Tibial nerve (tissue), 4 donors: ENCODE results near the gene DISP2. TPM values are rescaled to one million over a fixed set of nuclear protein-coding genes. Genes with fewer than 3 reads are reported as not detected.

ENCODE experiments used
- DNase-seq, 2 donors: peaks; one replicate each; pipeline ENCODE4 v3.0.0-alpha.2; 2019; ENCODE audit warnings: low spot score in 2 of 2
- H3K27ac ChIP-seq, 4 donors: fragments of 200-600 bp; sonication (generic) in 3 of 4; one replicate each; pipeline ENCODE4 v1.5.1; 2017 to 2019; ENCODE audit warnings: mild to moderate bottlenecking in 1 of 4
- H3K27me3 ChIP-seq, 2 donors: fragments of 200-600 bp; sonication (generic) in 1 of 2; one replicate each; pipeline versions ENCODE4 v1.5.1 to v1.6.0; 2017 to 2019
- H3K36me3 ChIP-seq, 3 donors: fragments of 200-600 bp; sonication (generic); one replicate each; pipeline ENCODE4 v1.5.1; 2018 to 2019
- H3K4me1 ChIP-seq, 4 donors: fragments of 200-600 bp; sonication (generic) in 3 of 4; one replicate each; pipeline ENCODE4 v1.5.1; 2017 to 2019
- H3K4me3 ChIP-seq, 4 donors: fragments of 200-600 bp; sonication (generic) in 3 of 4; one replicate each; pipeline ENCODE4 v1.5.1; 2017 to 2019; ENCODE audit warnings: mild to moderate bottlenecking in 1 of 4, moderate library complexity in 1 of 4
- H3K9me3 ChIP-seq, 4 donors: fragments of 200-600 bp; sonication (generic) in 3 of 4; one replicate each; pipeline ENCODE4 v1.5.1; 2017 to 2019
- CTCF ChIP-seq, 5 experiments: fragments of 200-600 bp in 3 of 5; fragments of 450-650 bp in 2 of 5; sonication (generic) in 3 of 5; IDR thresholded peaks; one replicate each; pipeline ENCODE4 v1.5.1; 2016 to 2019; ENCODE audit warnings: antibody characterized with exemption in 5 of 5, mild to moderate bottlenecking in 3 of 5, moderate library complexity in 2 of 5
- EP300 ChIP-seq, 2 donors: sonication (generic); formaldehyde crosslinking; IDR thresholded peaks; one replicate each; pipeline ENCODE4 v1.6.1; 2017; ENCODE audit warnings: antibody characterized with exemption in 2 of 2, mild to moderate bottlenecking in 1 of 2
- POLR2A ChIP-seq, 2 donors: fragments of 450-650 bp; IDR thresholded peaks; one replicate each; pipeline ENCODE4 v1.6.1; 2017; ENCODE audit warnings: antibody characterized with exemption in 2 of 2, mild to moderate bottlenecking in 2 of 2, moderate library complexity in 2 of 2
- WGBS, 2 donors: methylation state at CpG; one replicate each; pipeline ENCODE4 v1.1.5; 2018; 5-methylcytosine and 5-hydroxymethylcytosine counted together
- total RNA-seq, 4 donors: library from RNA; depleted of rRNA; stranded (reverse); fragments of >200 nt; gene quantifications; one replicate each; pipeline ENCODE4 v1.1.0, GENCODE V29; 2016

DISP2 gene
- total RNA-seq, 4 donors from 2014 or later, result under 0.01 to 0.22 (median 0.10) TPM

GRCh38 chr15:40392986-40393948, 35.2 kb downstream of the DISP2 start:
- no peak for DNase-seq
- 91 to 92% methylated on average over 4 of the region's 4 CpGs for WGBS, 2 donors

GRCh38 chr15:40397688-40398412, 39.8 kb downstream of the DISP2 start:
- TF ChIP-seq POLR2A (IDR thresholded peaks at IDR 0.05), result no peak
- no peak for TF ChIP-seq EP300 (IDR thresholded peaks at IDR 0.05)
- no peak for TF ChIP-seq CTCF (IDR thresholded peaks at IDR 0.05)

More at GRCh38 chr15:40392986-40393948, 35.2 kb downstream of the DISP2 start:
- Histone ChIP-seq H3K4me3 (no peak overlapping the region), H3K9me3 (no peaks in the 10 kb centered on the region), H3K36me3 (peaks cover 0 to 63% (median 0%) of the 10 kb centered on the region in 3 donors), H3K27ac (no peak overlapping the region), H3K4me1 (no peaks in the 10 kb centered on the region), H3K27me3 (no peaks in the 10 kb centered on the region)
- TF ChIP-seq CTCF (IDR thresholded peaks at IDR 0.05) (no peak), EP300 (IDR thresholded peaks at IDR 0.05) (no peak), POLR2A (IDR thresholded peaks at IDR 0.05) (no peak)

GRCh38 chr15:40398413-40398873, 40.4 kb downstream of the DISP2 start:
- DNase-seq, result no peak
- Histone ChIP-seq H3K9me3 (no peaks in the 10 kb centered on the region), H3K4me1 (no peaks in the 10 kb centered on the region), H3K36me3 (peaks cover 0 to 12% (median 0%) of the 10 kb centered on the region in 3 donors), H3K27me3 (no peaks in the 10 kb centered on the region), H3K4me3 (no peak overlapping the region), H3K27ac (no peak overlapping the region)
- TF ChIP-seq POLR2A (IDR thresholded peaks at IDR 0.05) (no peak), EP300 (IDR thresholded peaks at IDR 0.05) (peak in 1 of 2 donors; percentile 22)
- WGBS, 2 donors, result 68 to 69% methylated on average over 4 of the region's 4 CpGs

More at GRCh38 chr15:40397688-40398412, 39.8 kb downstream of the DISP2 start:
- Histone ChIP-seq H3K27ac (no peak overlapping the region), H3K4me3 (no peak overlapping the region), H3K36me3 (peaks cover 0 to 18% (median 0%) of the 10 kb centered on the region in 3 donors), H3K9me3 (no peaks in the 10 kb centered on the region), H3K27me3 (no peaks in the 10 kb centered on the region), H3K4me1 (no peaks in the 10 kb centered on the region)
- no peak for DNase-seq
- whole genome bisulfite sequencing, 2 donors, result 88 to 93% methylated on average over 8 of the region's 8 CpGs

GRCh38 chr15:40399370-40399769, 41.4 kb downstream of the DISP2 start:
- Histone ChIP-seq H3K27ac (no peak overlapping the region), H3K4me3 (no peak overlapping the region), H3K9me3 (no peaks in the 10 kb centered on the region), H3K4me1 (no peaks in the 10 kb centered on the region), H3K36me3 (peaks cover 0 to 3% (median 0%) of the 10 kb centered on the region in 3 donors), H3K27me3 (no peaks in the 10 kb centered on the region)
- TF ChIP-seq CTCF (IDR thresholded peaks at IDR 0.05) (no peak), EP300 (IDR thresholded peaks at IDR 0.05) (no peak), POLR2A (IDR thresholded peaks at IDR 0.05) (no peak)
- 78 to 79% methylated on average over 7 of the region's 7 CpGs for WGBS, 2 donors
- no peak for DNase-seq

GRCh38 chr15:40405501-40406381, 47.7 kb downstream of the DISP2 start, which contains the start of gene IVD:
IVD (plus strand) TSS chr15:40405795; CDS start chr15:40405828, 33 bp downstream.
- Histone ChIP-seq H3K9me3 (no peaks in the 10 kb centered on the region), H3K4me1 (peaks cover 0 to 26% (median 16%) of the 10 kb centered on the region in 4 donors), H3K27me3 (no peaks in the 10 kb centered on the region), H3K4me3 (peak within 1 kb of the TSS; percentile 65 to 82 (median 70)), H3K27ac (peak within 1 kb of the TSS; percentile 45 to 85 (median 75)), H3K36me3 (peaks cover 0 to 36% (median 5%) of the 10 kb centered on the region in 3 donors)
- WGBS, 2 donors, result 2% methylated on average over 23 to 52 of the region's 54 CpGs
- peak; percentile 89 to 91 for DNase-seq
- TF ChIP-seq POLR2A (IDR thresholded peaks at IDR 0.05) (peak in 1 of 2 donors; percentile 81), EP300 (IDR thresholded peaks at IDR 0.05) (peak in 1 of 2 donors; percentile 86), CTCF (IDR thresholded peaks at IDR 0.05) (no peak)
